ENCODE results near the gene LRMDA.

GRCh38 chr10:75451831-75452230 is 20.4 kb downstream of the LRMDA start:
- TF ChIP-seq EZH2 (IDR thresholded peaks at IDR 0.05; ENCODE audit: borderline replicate concordance, low read depth, low read length, poor library complexity, severe bottlenecking), result no peak
- no peak for TF ChIP-seq CTCF (conservative IDR thresholded peaks at IDR 0.05; ENCODE audit: low read depth, low read length)
